H54 (cell line): ENCODE measurements around the gene LPCAT1.
"Not testable (repeated sequence)": the region's sequence is repeated elsewhere in the genome, so short reads cannot be mapped to it uniquely, and the experiment has no call there.

Experiments
- DNase-seq: peaks from one replicate; pipeline ENCODE4 v3.0.0; 2011; ENCODE audit warnings: low spot score, mixed read lengths; ENCODE audit not compliant: insufficient read length
- FAIRE-seq: peaks from 3 replicates; lab custom pipeline; 2011; peaks lifted over from hg19 to GRCh38; lab: Jason Lieb, UNC
- POLR2A ChIP-seq: IDR thresholded peaks from 2 replicates; pipeline ENCODE4 v1.6.1; 2011; ENCODE audit warnings: low read depth, mild to moderate bottlenecking, low read length

The LPCAT1 gene

DNA sequence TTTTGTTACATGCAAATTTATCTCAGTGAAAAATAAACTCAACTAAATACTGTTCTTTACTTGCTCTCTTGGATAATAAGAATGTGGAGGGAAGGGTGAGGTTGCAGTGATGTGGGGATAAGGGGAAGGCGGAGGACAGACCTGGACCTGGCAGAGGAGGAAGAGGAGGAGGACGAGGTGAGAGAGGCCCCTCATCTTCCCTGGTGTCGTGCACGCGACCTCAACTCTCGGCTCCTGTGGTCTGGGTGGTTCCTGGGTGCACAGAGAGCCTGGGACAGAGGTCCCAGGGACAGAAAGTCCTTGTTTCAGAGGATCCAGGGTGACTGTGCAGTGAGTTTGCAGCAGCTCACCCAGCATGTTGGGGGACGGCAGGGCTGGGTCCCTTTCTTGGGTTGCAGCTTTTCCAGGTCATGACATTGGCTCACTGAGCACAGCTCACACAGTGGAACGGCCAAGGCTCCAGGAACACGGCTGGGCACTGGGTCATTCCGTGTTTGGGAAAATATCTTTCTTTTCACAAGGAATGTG is 37.7 kb upstream of the LPCAT1 start:
- TF ChIP-seq POLR2A, result no peak
- FAIRE-seq, result no peak
- no peak for DNase-seq

DNA sequence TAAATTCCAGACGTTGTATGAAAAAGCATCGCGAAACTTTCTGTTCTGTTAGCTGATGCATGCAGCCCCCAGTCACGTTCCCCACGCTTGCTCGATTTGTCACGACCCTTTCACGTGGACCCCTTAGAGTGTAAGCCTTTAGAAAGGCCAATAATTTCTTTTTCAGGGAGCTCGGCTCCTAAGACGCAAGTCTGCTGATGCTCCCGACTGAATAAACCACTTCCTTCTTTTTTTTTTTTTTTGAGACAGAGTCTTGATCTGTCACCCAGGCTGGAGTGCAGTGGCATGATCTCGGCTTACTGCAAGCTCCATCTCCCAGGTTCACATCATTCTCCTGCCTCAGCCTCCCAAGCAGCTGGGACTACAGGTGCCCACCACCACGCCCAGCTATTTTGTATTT is 36.7 kb upstream of the LPCAT1 start:
- FAIRE-seq, DNase-seq: not testable (repeated sequence)

DNA sequence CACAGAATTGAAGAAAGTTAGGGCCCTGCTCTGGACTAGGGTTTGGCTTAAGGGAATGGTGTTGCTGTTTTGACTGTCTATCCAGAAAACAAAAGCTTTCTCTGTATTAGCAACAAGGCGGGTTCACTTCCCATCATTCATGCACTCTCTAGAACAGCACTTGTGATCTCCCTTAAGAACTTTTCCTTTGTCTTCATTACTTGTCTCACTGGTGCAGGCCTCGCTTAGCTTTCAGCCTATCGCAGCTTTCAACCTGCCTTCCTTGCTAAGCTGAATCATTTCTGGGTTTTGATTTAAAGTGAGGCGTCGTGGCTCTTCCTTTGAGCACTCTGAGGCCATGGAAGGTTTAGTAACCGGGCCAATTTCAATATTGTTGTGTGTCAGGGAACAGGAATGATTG is 35.2 kb upstream of the LPCAT1 start:
- DNase-seq (no peak), FAIRE-seq (no peak)
- TF ChIP-seq POLR2A, result no peak

DNA sequence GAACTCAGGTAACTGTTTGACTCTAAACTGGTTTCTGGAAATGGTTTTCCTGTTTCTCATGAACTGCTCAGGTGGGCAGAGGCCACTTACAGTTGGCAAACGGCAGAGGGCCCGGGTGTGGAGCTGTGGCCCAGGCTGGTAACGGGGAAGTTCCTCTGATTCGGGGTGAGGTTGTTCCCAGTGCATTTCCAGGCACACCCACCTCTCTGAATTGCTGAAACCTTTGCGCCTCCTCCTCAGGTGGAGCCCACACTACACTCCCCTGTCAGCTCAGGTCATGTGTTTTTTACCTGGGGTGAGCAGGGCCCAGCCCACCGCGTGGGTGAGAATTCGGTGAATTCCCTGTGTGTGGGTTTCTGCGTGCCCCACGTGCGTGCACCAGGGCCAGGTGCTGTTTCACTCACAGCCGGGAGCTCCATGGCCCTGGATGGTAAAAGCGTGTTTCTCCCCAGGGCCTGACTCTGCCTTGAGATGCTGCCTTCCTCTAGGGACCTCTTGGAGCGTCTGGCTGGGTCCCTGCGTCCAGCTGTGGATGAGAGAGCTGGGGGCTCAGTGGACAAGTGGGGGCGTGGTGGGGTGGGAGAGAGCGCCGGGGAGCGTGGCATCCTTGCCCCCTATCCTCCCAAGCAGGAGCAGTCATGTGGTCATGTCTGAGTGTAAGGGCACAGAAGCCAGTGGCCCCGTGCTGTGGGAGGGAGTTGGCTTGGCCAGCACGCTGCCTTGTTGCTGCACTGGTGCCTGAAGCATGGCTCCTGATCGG is 33.5 kb upstream of the LPCAT1 start:
- FAIRE-seq, result no peak
- no peak for DNase-seq
- no peak for TF ChIP-seq POLR2A

DNA sequence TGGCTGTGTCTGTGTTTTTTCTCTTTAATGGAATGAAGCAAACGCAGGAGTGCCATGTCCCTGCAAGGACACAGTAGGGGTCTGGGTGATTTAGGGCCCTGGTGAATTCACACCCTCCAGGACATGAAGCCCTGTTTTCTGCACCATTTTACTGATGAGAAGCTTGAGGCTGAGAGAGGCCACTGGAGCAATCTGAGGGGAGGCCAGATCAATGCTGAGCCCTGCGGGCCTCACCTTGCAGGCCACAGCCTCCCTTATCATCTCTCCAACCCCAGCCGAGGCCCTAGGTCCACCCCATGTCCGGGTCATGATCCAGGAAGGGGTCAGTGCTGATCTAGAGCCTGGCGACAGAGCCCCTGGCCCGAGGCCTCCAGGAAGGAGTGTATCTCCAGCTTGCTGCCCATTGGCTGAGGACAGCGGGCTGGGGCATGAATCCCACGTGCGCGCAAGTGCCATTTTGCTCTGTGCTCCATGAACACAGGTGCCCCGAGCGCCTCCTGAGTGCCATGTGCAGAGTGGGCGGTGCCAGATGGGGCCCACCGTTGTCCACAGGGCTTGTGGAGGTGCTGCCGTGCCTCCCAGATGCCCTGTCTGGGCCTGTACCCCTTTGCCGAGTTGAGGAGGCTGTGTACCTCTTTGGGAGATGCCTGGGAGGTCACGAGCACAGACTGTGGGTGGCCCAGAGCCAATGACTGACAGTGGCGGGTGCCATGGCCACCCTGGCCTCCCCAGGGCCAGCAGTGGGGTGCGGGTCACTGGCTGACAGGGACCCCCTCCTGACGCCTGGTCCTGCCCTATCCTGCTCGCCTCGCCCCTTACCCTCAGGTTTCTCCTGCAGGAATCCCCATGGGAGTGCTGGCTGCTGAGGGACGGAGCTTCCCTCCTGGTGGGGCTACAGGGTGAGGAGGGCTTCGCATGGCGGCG is 32.3 kb upstream of the LPCAT1 start:
- no peak for TF ChIP-seq POLR2A
- no peak for DNase-seq
- FAIRE-seq, result no peak

DNA sequence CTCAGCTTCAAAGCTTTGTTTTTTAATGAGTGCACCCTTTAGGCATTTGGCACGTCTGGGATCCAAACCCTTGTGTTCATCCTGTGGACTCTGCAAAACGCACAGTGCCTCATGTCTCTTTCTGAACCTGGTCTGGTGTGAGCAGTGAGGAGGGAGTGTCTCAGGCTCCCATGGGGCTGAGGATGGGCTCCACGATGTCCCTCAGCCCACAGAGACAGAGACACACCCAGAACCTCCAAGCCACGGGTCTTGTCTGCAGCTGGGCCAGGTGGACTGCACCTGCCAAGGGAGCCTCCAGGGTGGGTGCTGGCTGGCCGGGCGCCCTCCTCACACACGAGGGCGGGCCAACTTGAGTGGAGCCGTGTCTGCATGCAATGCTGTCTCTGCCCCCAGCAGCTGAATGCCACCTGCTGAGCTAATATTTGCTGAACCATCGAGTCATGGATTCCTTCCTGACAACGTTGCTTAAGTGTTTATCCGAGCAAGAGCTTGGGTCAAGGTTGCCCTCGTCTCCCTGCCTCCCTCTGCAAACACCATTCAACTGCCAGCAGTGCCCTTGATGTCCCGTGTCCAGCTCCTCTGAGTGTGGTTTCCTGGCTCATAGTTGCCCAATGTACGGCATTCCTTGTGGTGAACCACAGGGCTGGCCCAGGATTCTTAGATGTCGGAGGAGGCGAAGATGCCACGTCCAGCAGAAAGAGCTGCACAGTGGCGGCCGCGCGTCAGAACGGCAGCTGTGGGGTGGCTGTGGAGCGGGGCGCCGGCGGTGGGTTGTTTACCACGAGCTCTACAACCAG is 31.4 kb upstream of the LPCAT1 start:
- peak; percentile 83 for FAIRE-seq
- TF ChIP-seq POLR2A, result no peak
- DNase-seq, result peak; percentile 94

DNA sequence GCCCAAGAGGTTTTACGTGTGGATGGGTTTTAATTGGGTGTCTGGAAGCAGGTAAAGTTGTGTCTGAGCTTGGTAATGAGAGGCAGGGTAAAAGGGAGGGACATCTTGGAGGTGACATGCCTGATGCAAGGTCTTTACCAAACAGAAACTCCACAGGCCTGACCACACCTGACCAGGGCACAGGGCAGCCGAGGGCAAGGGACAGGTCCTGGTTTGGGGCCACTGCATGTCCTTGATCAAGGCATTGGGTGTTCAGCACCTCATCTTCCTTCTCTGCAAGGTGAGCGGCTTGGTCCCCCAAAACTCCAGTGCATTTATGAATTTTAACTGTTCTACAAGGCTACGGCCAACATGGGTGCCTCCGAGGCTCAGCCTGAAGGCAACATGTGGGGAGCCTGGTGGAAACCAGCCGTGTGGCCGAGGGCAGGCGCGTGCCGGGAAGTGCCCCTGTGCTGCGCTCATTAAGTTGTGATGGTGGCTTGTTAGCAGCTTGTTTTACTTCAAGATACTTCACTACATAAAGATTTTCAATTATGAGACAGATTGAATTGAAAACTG is 30.7 kb upstream of the LPCAT1 start:
- no peak for DNase-seq
- no peak for TF ChIP-seq POLR2A
- no peak for FAIRE-seq

DNA sequence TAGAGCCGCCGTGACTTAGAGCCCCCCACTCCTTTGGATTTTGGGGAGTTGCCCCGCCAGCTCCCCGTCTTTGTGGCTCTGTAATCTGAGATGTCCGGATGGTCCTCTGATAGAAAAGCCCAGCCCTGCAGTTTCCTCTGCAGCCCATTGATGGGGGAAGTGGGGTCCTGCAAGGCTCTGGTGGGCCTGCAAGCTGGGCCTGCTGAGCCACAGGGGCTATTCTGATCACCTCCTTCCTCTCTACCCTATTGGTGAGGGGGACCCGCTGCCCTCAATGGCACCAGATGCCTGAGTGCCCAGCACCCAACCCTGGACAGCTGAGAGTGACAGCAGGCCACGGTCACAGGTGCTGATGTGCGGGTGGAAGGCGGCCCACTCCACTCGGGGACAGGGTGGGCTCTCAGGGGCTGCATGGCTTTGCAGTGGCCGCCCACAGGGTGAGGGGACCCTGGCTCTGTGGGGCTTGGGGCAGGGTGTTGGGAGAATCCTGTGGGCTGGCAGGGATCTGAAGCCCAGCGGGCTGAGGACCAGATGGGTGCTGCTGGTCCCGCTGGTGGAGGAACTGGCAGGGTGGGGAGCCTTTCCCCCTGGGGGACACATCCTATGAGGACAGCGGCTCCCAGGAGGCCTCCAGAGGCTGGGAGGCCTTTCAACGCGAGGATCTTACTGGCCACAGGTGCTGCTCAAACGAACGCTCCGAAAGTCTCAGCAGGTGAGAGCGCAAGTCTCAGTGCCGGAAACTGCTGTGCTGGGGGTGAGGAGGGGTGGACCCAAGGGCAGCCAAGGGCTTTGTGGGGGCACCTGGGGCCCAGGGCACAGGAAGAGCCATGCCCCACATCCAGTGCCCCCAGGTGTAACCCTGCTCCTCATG is 30.0 kb upstream of the LPCAT1 start:
- no peak for FAIRE-seq
- DNase-seq, result no peak
- no peak for TF ChIP-seq POLR2A

DNA sequence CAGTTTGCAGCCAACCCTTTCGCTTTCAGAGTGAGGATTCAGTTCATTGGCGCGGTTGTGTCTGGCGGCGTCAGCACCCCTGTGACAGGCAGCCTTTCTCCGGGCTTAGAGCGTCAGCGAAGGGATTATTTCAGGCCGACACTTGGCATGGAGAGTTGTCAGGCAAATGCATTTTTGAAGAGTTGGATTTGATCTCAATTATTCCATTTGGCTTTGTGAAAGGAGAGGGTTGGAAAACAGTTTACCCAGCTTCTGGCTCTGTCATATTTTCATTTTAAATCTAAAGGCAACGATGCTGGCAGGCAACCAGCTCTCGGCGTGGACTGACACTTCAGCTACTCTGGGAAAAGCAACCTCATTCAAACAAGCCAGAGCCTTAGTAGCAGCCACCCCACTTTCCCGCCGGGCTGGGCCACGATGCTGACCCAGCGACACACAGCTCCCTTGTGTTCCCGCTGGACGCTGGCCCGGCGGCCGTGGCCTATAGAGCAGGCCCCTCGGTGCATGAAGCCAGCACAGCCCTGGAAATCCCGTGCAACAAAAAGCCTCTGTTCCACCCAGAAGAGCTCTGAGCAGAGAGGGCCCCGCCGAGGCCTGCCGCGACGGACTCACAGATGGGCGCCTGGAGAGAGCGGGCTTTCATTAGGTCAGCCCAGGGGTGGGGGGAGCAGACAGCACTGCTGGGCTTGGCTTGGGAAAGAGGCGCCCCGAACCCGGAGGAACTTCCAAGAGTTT is 28.9 kb upstream of the LPCAT1 start:
- DNase-seq, result no peak
- TF ChIP-seq POLR2A, result no peak
- FAIRE-seq, result no peak

DNA sequence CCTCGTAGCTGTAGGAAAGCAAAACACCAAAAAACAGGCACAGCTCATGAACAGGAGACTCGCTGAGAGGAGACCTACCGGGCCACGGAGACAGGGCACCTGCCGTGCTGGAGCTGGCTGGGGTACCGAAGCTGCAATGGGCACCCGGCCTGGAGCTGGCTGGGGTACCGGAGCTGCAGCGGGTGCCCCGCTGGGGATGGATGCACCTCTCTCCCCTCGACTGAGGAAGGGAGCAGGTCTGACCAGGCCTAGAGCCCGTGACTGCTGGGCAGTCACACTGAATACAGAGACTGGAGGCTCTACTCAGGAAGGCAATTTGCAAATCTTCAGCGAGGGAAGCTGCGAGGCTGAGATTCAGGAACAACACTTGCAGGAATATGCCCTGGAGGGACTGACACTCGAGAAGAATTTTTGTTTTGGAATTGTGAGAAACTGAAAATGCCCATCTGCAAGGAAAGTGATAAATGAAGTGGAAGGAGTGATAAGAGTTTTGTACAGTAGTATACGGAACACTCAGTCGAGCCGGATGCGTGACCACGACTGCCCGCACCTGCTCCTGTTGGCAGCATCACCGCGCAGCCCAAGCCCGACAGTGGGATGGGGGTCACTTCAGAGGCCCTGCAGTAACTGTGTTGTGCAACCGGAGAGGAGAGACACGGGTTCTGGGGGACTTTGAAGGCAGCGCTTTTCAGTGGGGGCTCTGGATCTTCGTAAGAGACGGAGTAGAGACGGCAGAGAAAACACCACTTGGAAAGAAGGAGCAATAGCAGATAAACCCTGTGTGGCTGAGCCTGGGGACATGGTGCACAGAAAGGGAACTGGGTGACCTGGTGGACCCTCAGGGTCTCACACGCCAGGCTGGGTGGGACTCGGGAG is 27.9 kb upstream of the LPCAT1 start:
- TF ChIP-seq POLR2A, result no peak
- FAIRE-seq (no peak), DNase-seq (no peak)

DNA sequence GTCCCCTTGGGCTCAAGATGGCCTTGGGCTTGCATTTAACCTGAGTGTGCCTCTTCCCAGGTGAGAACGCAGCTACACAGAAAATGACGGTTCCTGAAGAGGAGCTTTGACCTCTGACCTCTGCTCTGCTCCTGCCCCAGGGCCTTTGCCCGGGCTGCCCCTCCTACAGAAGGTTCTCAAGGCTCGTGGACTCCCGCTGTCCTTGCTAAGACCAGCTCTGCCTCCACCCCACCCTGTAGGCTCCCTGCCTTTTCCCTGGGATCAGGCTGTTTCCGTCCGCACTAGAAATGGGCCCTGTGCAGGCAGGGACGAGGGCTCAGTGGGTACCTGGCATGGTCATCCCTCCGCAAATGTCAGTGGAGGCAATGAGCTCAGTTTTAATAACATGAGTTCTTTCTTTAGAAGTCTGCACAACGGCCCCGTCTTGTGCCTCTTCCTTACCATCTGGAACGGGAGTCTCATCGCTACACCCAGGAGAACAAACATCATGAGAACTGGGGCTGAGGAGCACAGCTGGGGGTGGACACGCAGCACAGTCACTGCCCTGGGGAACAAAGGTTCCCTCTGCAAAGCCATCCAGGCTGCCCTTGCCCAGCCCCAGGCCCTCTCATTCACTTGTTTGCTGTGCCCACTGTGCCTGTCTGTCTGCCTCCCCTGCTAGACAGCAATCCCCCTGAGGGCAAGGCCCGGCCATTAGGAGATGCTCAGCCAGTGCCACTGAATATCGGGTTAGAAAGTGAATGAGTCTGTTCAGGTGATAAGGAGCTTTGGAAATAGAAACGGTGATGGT is 26.7 kb upstream of the LPCAT1 start:
- DNase-seq (no peak), FAIRE-seq (no peak)
- no peak for TF ChIP-seq POLR2A
